Islet precursor cell (in vitro differentiated cells): ENCODE measurements around the gene HSCB.
"Not testable (repeated sequence)": the region's sequence is repeated elsewhere in the genome, so short reads cannot be mapped to it uniquely, and the experiment has no call there.

ENCODE experiments used
- DNase-seq: peaks from one replicate; pipeline ENCODE4 v3.0.0-alpha.2; 2018

Gene HSCB

DNA sequence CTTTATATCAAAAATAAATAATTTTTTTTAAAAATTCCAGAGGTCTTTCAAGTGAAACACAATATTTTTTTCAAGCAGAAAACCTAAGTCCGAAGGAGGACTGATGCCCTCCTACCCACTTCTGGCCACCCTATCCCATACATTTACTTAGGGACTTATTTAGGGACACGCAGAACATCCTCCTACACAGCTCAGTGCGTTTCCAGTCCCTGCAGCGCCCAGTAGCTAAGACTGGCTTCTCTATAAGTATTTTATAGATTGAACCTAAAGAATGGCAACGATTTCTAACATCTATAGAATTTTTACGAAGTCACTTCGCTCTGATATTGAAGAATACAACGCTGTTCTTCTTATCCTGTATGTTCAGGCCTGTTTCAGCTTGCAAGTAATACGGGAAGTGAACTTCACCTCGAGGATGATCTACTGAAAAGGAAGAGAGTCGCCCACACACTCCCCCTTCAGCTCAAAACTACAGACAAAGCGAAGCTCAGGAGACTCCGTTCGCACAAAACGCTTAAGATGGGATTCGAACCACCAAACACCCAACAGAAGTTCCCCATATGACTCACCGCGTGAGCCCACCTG, 547 bp upstream of the HSCB start:
- no peak for DNase-seq

DNA sequence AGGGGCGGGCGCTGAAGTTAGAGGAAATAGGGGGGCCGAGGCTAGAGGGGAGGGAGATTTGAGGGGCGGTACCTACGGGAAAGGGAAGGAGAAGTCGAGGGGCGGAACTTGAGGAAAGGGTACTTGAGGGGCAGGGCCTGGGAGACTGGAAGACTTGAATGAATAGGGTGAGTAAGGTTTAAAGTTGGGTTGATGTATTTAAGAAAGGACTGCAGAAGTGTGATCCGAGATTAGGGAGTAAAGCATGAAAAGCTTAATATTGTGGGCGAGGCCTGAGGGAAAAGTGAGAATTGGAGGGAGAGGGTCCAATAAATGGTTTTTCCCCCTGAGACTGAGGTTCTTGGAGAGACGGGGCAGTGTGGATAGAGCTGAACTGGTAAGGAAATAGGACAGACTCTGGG, 723 bp downstream of the HSCB start:
- DNase-seq, result no peak

DNA sequence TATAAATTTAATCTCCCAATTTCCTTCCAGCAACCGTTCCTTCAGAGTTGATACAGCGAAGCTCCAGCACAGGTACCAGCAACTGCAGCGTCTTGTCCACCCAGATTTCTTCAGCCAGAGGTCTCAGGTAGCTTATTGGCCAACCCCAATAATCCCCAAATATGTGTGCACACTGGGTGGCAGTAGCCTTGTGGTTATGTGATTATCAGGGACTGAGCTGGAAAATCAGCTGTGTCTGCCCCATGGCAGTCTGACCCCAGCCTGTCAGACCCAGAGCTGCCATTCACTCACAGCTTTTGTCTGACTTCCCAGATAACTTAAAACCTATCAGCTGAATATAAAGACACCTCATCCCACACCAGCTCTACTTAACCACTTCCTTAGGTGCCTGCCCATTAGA, 2.0 kb downstream of the HSCB start:
- no peak for DNase-seq

DNA sequence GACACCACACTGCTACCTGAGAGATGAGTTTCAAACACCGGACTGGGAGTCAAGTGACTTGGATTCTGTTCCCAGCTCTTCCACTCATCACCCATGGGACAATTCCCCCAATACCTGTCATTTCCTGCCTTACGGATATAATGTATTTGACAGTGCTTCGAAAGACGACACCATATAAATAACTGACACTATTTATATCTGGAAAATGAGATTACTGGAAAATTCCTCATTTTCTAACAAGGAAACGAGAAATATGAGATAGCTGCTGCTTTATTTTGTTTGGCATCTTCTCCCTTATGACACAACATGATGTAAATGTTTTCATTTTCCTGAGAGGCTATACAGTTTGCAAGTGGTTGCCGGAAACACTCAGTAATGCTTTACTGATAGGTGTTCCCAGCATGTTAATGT, 8.6 kb downstream of the HSCB start:
- DNase-seq, result no peak

GRCh38 chr22:28754512-28754911, 12.7 kb downstream of the HSCB start:
- not testable (repeated sequence) for DNase-seq

GRCh38 chr22:28759861-28760560, 18.2 kb downstream of the HSCB start:
- DNase-seq, result peak; percentile 74

GRCh38 chr22:28761449-28761755, 19.6 kb downstream of the HSCB start:
- DNase-seq, result no peak

DNA sequence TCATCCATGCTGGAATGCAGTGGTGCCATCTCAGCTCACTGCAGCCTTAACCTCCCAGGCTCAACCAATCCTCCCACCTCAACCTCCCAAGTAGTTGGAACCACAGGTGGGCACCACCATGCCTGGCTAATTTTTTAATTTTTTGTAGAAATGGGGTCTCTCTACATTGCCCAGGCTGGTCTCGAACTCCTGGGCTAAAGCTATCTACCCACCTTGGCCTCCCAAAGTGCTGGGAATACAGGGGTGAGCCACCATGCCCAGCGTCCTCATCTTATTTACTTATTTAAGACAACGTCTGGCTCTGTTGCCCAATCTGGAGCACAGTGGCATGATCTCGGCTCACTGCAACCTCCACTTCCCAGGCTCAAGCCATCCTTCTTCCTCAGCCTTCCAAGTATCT, 20.2 kb downstream of the HSCB start:
- not testable (repeated sequence) for DNase-seq

DNA sequence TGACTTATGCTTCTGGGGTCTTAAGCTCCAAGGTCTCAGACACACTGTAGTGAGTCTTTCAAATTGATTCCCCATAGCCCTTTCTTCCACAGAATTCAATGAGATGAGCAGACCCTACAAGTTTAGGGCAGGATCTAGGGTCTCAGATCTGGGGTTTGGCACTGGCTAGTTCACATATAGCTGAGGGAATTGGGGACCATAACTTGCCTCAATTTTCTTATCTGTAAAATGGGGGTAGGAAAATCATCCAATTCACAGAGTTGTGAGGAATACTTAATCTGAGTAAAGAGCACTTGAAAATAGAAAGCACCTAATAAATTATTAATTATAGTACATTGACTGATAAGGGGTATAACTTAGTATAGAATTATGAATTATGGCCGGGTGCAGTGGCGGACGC, 24.8 kb downstream of the HSCB start:
- no peak for DNase-seq

GRCh38 chr22:28768701-28769393, 27.0 kb downstream of the HSCB start:
- DNase-seq, result no peak

DNA sequence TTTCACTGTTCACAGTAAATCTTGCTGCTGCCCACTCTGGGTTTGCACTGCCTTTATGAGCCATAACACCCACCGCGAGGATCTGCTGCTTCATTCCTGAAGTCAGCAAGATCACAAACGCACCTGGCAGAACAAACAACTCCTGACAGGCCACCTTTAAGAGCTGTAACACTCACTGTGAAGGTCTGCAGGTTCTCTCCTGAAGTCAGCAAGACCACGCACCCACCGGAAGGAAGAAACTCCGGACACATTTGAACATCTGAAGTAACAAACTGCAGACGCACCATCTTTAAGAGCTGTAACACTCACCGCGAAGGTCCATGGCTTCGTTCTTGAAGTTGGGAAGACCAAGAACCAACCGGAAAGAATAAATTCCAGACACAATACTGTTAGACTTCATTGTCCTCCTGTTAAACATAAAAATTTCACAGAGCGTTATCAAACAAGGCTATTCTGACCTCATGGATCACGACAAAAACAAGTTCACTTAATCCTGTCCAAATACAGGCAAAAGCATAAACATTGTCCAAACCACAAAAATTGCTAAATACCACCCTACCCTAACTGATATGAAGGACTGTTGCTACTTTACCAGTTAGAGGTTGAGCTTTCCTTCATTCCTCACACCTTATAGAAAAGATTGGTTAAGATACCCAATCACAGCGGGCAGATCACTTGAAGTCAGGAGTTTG, 27.7 kb downstream of the HSCB start:
- DNase-seq, result no peak

GRCh38 chr22:28771195-28771791, 29.5 kb downstream of the HSCB start:
- no peak for DNase-seq

DNA sequence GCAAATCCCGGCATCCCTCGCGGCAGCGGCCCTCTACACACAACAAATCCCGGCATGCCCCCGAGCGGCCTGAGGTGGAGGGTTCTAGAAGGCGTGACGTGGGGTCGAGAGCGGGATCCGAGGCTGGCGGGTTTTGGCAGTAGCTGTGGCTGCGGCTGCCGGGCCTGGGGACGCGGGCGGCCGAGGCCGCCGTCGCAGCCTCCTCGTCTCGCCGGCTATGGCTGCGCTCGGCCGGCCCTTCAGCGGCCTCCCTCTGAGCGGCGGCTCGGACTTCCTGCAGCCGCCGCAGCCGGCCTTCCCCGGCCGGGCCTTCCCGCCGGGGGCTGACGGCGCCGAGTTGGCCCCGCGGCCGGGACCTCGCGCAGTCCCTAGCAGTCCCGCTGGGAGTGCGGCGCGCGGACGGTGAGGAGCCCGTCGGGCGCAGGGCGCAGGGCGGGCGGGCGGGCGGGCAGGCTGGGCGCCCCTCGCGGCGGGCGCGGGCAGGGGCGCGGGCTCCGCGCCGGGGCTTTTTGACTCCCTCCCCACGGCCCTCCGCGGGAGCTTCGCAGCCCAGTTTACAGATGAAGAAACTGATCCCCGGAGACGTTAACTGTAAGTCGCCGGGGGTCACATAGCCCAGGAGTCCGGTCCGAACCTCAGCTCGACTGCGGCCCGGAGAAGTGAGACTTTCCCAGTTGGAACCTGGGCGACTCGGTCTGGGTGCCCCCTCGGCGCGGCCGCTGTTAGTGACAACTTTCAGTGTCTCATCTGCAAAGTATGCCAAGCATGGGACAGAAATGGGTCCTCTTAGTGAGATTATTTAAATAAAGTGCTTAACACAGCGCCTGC, 31.0 kb downstream of the HSCB start, which contains the start of gene CCDC117:
TSS of gene CCDC117 (plus strand) at position 63 of the 828 bp plus-strand sequence. CDS start at position 218, 155 bp downstream.
- DNase-seq, result peak; percentile 98

- DNase-seq, result no peak
These were observed 31.6 kb downstream of the HSCB start for GRCh38 chr22:28773461-28773867.

GRCh38 chr22:28774378-28774777, 32.5 kb downstream of the HSCB start:
- no peak for DNase-seq

DNA sequence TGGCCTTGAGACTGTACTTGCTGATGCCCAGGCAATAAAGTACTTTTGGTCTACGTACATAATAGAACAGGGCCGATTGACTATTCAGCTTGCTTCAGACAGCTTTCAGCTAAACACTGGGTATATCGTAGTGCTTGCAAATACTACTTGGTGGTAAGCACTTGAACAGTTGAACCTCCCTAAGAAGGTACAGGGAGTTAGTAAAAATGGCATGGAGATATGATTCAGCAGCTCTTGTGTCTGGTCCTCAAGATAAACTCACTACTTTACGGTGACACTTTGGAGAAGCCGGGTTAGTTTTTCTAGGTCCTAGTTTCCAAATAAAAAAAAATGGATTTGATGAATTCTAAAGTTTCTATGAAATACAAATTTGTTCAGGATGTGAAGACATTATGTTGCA, 38.0 kb downstream of the HSCB start:
- no peak for DNase-seq

DNA sequence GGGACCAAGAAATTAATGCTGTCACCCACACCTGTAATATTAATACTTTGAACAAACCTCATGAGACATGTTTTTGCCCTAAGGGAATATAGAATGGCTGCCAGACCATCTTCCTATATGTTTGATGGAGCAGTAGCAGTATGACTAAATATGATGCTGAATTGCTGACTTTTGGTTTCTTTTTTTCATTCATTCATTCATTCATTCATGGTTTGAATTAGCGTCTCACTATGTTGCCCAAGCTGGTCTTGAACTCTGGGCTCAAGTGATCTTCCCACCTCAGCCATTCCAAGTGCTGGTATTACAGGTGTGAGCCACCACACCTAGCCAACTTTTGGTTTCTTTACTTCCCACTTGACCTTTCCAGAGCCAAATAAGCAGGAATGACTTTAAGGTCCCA, 38.5 kb downstream of the HSCB start:
- DNase-seq, result no peak

GRCh38 chr22:28783786-28784671, 42.2 kb downstream of the HSCB start:
- DNase-seq, result peak; percentile 63

GRCh38 chr22:28788601-28789000, 46.8 kb downstream of the HSCB start:
- no peak for DNase-seq

DNA sequence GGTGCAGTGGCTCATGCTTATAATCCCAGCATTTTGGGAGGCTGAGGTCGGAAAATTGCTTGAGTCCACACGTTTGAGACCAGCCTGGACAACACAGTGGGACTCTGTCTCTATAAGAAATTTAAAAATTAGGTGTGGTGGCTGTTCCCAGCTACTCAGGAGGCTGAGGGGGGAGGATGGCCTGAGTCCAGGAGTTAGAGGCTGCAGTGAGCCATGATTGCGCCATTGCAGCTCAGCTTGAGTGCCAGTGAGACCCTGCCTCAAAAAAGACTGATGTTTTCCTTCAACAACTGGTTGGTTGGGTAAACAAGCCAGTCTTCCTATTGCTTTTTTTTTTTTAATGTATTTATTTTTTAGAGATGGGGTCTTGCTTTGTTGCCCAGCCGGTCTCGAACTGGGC, 49.3 kb downstream of the HSCB start:
- DNase-seq, result no peak

DNA sequence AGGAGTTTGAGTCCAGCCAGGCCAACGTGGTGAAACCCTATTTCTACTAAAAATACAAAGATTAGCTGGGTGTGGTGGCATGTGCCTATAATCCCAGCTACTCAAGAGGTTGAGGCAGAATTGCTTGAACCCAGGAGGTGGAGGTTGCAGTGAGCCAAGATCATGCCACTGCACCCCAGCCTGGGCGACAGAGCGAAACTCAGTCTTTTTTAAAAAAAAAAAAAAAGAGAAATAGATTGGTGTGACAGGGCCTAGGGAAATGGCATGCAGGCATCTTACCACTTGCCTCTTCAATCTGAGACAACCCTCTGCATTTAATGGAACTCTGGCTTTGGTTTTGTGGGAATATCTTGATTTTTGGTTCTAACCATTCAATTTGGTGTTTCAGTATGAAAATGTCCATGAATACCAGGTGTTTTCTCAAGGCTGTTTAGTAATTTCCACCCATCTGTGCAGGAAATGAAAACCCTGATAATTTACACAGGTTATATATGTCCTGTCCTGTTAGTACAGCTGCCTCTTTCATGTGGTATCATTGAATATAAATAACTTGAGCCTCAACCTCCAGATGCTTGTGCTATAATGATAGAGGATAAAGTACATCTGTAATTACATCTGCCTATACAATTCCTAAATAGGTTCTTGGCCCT, 50.1 kb downstream of the HSCB start:
- DNase-seq, result no peak
